GM23338 (cell line): ENCODE measurements around the gene SLC47A1. TPM values are rescaled to one million over a fixed set of nuclear protein-coding genes. Genes with fewer than 3 reads are reported as not detected.

Experiments
- CREB1 ChIP-seq: fragments of 250-450 bp; sonication (Bioruptor Pico); IDR thresholded peaks from 2 replicates; pipeline ENCODE4 v1.5.0; 2020; ENCODE audit warnings: low read depth, mild to moderate bottlenecking, moderate library complexity
- EZH2 ChIP-seq: fragments of 200-600 bp; sonication (generic); IDR thresholded peaks from one replicate; pipeline ENCODE4 v1.8.0; 2017; ENCODE audit warnings: antibody characterized with exemption, mild to moderate bottlenecking, low read depth; ENCODE audit not compliant: unreplicated experiment
- EZH2phosphoT487 ChIP-seq: fragments of 200-600 bp; sonication (generic); IDR thresholded peaks from one replicate; pipeline ENCODE4 v1.8.1; 2018; ENCODE audit warnings: antibody characterized with exemption; ENCODE audit not compliant: unreplicated experiment
- NANOG ChIP-seq: IDR thresholded peaks from 2 replicates; pipeline ENCODE4 v1.6.1; 2016; ENCODE audit warnings: antibody characterized with exemption, borderline replicate concordance
- POLR2AphosphoS5 ChIP-seq: IDR thresholded peaks from 2 replicates; pipeline ENCODE4 v1.6.1; 2016; ENCODE audit warnings: antibody characterized with exemption, low read depth
- STAT1 ChIP-seq: IDR thresholded peaks from one replicate; pipeline ENCODE4 v1.6.1; 2016; ENCODE audit warnings: antibody characterized with exemption; ENCODE audit not compliant: unreplicated experiment
- ZNF114 ChIP-seq: fragments of 250-450 bp; sonication (Bioruptor Pico); IDR thresholded peaks from 2 replicates; pipeline ENCODE4 v1.5.0; 2020; ENCODE audit warnings: mild to moderate bottlenecking, moderate library complexity
- ZNF331 ChIP-seq: fragments of 250-450 bp; sonication (Bioruptor Pico); IDR thresholded peaks from 2 replicates; pipeline ENCODE4 v1.5.0; 2020; ENCODE audit warnings: low read depth, mild to moderate bottlenecking, moderate library complexity
- polyA plus RNA-seq: library from polyadenylated mRNA; unstranded; fragments of >200 nt; fragmentation: Nextera tagmentation; extraction: Ambion mirVana; gene quantifications from 2 replicates; pipeline ENCODE4 v1.2.1, GENCODE V29; 2016
- total RNA-seq: library from RNA; depleted of rRNA; stranded (reverse); fragments of >200 nt; shearing (Covaris generic); gene quantifications from 2 replicates; pipeline ENCODE4 v1.2.3, GENCODE V29; 2014
- TF ChIP-seq, protein P1 (sequence below): fragments of 250-450 bp; sonication (Bioruptor Pico); IDR thresholded peaks from 2 replicates; pipeline ENCODE4 v1.5.0; 2020; ENCODE audit warnings: mild to moderate bottlenecking, moderate library complexity
- TF ChIP-seq, protein P2 (sequence below): IDR thresholded peaks from one replicate; pipeline ENCODE4 v1.6.1; 2018; ENCODE audit warnings: antibody characterized with exemption; ENCODE audit not compliant: unreplicated experiment
- TF ChIP-seq, protein P3 (sequence below): IDR thresholded peaks from 2 replicates; pipeline ENCODE4 v1.6.1; 2016; ENCODE audit warnings: antibody characterized with exemption

The SLC47A1 gene
- total and polyA plus RNA-seq, 2 experiments from 2014 or later, result 0.53 to 1.9 TPM

DNA sequence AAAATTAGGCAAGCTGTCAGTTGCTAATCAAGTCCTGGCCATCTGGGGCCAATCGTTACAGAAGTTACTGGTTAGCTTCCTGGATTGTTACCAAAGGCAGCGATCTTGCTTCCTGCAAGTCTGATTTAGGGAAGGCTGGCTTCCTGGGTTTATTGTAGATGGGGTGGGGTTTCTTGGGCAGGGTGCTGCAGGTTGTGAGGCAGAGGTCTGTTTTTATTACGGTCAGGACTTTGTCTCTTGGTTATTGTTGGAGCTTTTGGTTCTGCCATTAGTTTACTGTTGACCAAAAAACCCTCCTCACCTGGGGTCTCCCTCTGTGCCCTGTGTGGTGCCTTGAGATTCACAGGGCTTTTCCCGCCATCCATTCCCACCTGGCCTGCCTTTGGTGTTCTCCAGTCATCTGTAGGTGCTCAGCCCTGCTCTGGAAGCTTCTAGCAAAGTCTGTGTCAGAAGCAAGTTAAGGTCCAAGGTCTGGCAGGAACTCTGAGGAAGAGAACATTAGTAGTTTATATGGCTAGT lies 36.9 kb downstream of the SLC47A1 start (continued):
- TF ChIP-seq, protein P1, sequence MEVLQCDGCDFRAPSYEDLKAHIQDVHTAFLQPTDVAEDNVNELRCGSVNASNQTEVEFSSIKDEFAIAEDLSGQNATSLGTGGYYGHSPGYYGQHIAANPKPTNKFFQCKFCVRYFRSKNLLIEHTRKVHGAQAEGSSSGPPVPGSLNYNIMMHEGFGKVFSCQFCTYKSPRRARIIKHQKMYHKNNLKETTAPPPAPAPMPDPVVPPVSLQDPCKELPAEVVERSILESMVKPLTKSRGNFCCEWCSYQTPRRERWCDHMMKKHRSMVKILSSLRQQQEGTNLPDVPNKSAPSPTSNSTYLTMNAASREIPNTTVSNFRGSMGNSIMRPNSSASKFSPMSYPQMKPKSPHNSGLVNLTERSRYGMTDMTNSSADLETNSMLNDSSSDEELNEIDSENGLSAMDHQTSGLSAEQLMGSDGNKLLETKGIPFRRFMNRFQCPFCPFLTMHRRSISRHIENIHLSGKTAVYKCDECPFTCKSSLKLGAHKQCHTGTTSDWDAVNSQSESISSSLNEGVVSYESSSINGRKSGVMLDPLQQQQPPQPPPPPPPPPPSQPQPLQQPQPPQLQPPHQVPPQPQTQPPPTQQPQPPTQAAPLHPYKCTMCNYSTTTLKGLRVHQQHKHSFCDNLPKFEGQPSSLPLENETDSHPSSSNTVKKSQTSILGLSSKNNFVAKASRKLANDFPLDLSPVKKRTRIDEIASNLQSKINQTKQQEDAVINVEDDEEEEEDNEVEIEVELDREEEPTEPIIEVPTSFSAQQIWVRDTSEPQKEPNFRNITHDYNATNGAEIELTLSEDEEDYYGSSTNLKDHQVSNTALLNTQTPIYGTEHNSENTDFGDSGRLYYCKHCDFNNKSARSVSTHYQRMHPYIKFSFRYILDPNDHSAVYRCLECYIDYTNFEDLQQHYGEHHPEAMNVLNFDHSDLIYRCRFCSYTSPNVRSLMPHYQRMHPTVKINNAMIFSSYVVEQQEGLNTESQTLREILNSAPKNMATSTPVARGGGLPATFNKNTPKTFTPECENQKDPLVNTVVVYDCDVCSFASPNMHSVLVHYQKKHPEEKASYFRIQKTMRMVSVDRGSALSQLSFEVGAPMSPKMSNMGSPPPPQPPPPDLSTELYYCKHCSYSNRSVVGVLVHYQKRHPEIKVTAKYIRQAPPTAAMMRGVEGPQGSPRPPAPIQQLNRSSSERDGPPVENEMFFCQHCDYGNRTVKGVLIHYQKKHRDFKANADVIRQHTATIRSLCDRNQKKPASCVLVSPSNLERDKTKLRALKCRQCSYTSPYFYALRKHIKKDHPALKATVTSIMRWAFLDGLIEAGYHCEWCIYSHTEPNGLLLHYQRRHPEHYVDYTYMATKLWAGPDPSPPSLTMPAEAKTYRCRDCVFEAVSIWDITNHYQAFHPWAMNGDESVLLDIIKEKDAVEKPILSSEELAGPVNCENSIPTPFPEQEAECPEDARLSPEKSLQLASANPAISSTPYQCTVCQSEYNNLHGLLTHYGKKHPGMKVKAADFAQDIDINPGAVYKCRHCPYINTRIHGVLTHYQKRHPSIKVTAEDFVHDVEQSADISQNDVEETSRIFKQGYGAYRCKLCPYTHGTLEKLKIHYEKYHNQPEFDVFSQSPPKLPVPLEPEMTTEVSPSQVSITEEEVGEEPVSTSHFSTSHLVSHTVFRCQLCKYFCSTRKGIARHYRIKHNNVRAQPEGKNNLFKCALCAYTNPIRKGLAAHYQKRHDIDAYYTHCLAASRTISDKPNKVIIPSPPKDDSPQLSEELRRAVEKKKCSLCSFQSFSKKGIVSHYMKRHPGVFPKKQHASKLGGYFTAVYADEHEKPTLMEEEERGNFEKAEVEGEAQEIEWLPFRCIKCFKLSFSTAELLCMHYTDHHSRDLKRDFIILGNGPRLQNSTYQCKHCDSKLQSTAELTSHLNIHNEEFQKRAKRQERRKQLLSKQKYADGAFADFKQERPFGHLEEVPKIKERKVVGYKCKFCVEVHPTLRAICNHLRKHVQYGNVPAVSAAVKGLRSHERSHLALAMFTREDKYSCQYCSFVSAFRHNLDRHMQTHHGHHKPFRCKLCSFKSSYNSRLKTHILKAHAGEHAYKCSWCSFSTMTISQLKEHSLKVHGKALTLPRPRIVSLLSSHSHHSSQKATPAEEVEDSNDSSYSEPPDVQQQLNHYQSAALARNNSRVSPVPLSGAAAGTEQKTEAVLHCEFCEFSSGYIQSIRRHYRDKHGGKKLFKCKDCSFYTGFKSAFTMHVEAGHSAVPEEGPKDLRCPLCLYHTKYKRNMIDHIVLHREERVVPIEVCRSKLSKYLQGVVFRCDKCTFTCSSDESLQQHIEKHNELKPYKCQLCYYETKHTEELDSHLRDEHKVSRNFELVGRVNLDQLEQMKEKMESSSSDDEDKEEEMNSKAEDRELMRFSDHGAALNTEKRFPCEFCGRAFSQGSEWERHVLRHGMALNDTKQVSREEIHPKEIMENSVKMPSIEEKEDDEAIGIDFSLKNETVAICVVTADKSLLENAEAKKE (CRISPR knock-in tag), result no peak
- no peak for TF ChIP-seq POLR2AphosphoS5
- TF ChIP-seq CREB1 (CRISPR knock-in tag), result no peak
- TF ChIP-seq EZH2, result no peak
- TF ChIP-seq, protein P2, sequence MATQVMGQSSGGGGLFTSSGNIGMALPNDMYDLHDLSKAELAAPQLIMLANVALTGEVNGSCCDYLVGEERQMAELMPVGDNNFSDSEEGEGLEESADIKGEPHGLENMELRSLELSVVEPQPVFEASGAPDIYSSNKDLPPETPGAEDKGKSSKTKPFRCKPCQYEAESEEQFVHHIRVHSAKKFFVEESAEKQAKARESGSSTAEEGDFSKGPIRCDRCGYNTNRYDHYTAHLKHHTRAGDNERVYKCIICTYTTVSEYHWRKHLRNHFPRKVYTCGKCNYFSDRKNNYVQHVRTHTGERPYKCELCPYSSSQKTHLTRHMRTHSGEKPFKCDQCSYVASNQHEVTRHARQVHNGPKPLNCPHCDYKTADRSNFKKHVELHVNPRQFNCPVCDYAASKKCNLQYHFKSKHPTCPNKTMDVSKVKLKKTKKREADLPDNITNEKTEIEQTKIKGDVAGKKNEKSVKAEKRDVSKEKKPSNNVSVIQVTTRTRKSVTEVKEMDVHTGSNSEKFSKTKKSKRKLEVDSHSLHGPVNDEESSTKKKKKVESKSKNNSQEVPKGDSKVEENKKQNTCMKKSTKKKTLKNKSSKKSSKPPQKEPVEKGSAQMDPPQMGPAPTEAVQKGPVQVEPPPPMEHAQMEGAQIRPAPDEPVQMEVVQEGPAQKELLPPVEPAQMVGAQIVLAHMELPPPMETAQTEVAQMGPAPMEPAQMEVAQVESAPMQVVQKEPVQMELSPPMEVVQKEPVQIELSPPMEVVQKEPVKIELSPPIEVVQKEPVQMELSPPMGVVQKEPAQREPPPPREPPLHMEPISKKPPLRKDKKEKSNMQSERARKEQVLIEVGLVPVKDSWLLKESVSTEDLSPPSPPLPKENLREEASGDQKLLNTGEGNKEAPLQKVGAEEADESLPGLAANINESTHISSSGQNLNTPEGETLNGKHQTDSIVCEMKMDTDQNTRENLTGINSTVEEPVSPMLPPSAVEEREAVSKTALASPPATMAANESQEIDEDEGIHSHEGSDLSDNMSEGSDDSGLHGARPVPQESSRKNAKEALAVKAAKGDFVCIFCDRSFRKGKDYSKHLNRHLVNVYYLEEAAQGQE, result no peak
- TF ChIP-seq NANOG, result no peak
- TF ChIP-seq ZNF331, result no peak
- TF ChIP-seq, protein P3, sequence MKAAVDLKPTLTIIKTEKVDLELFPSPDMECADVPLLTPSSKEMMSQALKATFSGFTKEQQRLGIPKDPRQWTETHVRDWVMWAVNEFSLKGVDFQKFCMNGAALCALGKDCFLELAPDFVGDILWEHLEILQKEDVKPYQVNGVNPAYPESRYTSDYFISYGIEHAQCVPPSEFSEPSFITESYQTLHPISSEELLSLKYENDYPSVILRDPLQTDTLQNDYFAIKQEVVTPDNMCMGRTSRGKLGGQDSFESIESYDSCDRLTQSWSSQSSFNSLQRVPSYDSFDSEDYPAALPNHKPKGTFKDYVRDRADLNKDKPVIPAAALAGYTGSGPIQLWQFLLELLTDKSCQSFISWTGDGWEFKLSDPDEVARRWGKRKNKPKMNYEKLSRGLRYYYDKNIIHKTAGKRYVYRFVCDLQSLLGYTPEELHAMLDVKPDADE, result no peak
- no peak for TF ChIP-seq ZNF114 (CRISPR knock-in tag)
- TF ChIP-seq EZH2phosphoT487, result no peak
- no peak for TF ChIP-seq STAT1
